ENCODE data around the gene ADGRV1.

GRCh38 chr5:90534922-90535321 is 23.7 kb upstream of the ADGRV1 start:
- TF ChIP-seq GATA2 (IDR thresholded peaks at IDR 0.05; ENCODE audit: low read depth, low read length) (no peak), GATA3 (IDR thresholded peaks at IDR 0.05; ENCODE audit: low read depth, low read length) (no peak)
